SH-SY5Y (cell line): ENCODE results near the gene APLP2.

Experiments used
- GATA2 ChIP-seq: IDR thresholded peaks from 2 replicates; pipeline ENCODE4 v1.6.1; 2011; ENCODE audit warnings: mild to moderate bottlenecking, low read depth, low read length
- GATA3 ChIP-seq: IDR thresholded peaks from 2 replicates; pipeline ENCODE4 v1.6.1; 2011; ENCODE audit warnings: low read depth, mild to moderate bottlenecking, low read length, moderate library complexity

The APLP2 gene

DNA sequence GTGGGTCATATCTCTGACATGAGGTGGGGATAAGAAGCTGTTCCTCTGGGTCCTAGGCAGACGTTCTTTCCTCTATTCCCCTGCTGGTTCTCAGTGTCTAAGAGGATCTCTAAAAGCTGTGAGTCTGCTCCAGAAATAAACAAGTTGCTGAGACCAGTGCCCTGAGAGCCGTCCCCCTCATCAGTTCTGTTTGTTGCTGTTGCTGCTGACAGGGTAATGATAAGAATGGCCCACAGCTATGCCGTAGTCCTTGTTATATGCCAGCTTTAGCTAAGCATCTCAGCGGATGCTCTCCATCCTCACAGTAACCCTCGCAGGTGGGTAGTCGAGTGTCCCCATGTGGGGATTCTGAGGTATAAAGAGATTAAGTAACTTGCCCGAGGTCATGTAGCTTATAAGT is 66.4 kb downstream of the APLP2 start:
- no peak for TF ChIP-seq GATA3
- no peak for TF ChIP-seq GATA2

DNA sequence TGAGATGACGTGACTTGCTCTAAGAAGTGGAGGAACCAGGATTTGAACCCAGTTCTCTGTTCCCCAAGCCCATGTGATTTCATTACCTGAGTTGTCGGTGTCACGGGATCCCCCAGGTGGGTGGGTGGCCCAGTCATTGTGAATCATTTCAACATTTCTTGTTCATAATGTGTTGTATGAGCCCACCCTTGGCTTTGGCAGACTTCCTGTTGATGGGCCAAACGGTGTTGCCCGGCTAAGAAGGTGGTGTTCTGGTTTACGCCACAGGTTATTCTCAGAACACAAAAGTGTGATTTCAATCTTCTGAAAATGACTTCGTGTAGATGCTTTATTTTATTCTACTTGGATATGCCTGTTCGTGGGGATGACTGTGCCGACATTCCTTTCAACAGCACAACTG is 68.3 kb downstream of the APLP2 start:
- TF ChIP-seq GATA3 (no peak), GATA2 (no peak)

DNA sequence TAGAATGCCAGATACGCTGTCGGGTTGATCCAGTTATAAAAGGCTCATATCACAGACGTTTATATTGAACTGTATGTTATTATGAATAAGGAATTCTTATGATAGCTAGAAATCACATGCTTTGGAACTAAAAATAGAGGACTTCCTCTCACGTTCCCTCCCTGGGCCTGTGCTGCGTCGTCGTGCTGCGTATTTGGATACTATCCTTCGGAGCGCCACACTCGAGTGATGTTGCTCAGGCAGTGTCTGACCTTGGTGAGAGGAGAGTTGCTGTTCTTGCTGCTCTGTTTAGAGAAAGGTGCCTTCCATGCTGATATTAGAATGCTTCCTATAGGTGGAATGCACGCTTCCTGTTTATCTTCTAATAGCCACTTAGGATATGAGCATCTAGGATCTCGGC is 69.7 kb downstream of the APLP2 start:
- TF ChIP-seq GATA2, result no peak
- no peak for TF ChIP-seq GATA3

DNA sequence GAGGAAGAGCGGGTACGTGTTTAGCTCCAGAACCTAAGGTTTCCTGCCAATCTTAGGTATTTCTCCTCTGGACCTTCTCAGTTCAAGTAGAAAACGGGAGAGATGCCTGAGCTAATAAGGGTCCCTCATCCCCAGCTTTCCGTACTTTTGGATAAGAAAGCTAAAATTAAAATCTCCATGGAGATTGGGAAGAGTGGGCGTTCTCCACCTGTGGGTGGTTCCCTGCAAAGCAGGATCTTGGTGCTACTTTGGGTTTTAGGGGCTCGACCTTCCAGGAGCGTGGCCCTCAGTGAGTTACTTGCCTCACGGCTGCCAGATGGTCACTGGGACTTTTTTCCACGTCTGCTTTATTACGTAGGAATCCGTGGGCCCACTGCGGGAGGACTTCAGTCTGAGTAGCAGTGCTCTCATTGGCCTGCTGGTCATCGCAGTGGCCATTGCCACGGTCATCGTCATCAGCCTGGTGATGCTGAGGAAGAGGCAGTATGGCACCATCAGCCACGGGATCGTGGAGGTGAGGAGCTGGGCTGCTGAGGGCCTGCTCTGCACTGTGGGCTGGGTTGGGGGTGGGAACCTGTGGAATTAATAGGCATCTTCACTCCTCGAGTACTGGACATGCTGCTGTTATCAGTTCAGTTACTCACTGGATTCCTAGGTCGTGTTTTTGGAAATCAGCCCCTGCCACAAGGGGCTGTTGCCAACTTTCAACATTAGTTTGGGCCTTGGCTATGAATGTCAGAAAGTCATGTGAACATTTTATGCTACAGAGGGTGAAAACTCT is 72.1 kb downstream of the APLP2 start:
- TF ChIP-seq GATA2 (no peak), GATA3 (no peak)

DNA sequence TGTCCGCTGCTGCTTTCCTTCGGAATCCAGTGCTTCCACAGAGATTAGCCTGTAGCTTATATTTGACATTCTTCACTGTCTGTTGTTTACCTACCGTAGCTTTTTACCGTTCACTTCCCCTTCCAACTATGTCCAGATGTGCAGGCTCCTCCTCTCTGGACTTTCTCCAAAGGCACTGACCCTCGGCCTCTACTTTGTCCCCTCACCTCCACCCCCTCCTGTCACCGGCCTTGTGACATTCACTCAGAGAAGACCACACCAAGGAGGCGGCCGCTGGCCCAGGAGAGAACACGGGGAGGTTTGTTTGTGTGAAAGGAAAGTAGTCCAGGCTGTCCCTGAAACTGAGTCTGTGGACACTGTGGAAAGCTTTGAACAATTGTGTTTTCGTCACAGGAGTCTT is 74.4 kb downstream of the APLP2 start:
- TF ChIP-seq GATA3 (no peak), GATA2 (no peak)

DNA sequence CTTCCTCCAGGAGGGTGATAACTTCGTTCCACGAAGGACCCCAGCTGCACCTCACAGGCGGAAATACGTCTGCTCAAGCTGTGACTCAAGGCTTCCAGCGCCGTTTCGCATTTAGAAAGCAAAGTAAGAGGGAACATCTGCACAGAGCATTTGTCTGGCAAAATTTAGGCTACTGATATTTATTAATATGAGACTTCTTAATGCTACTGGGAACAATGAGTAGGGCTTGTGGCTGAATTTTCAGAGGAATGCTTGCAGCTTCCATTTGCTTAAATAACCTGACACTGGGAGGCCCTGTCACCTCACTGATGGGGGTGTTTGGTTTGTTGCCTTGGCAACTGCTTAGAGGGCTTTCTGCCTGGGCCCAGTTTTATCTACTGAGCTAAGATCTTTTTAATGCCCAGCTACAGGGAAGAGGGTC is 75.2 kb downstream of the APLP2 start:
- TF ChIP-seq GATA2, result no peak
- TF ChIP-seq GATA3, result no peak

DNA sequence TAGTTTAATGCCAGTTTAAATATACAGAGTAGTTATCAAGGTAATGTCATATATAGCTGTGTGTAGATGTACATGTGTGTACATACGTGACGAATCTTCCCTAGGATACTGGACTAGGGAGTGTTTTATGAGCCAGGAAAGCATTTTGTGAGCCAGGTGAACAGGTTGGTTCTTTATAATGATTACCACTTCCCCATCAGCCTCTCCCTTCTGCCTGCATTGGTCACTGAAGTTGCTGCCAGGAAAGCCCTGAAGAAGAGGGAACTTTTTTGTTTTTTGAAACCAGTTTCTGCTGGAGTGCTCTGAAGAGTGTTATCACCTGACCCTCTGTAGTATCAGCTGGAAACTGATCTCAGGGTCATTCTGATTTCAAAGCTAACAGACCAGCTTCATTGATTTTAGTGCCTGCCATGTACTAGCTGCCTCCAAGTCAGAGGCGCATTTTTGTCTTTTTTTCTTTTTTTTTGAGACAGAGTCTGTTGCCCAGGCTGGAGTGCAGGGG is 75.7 kb downstream of the APLP2 start:
- TF ChIP-seq GATA2 (no peak), GATA3 (no peak)

DNA sequence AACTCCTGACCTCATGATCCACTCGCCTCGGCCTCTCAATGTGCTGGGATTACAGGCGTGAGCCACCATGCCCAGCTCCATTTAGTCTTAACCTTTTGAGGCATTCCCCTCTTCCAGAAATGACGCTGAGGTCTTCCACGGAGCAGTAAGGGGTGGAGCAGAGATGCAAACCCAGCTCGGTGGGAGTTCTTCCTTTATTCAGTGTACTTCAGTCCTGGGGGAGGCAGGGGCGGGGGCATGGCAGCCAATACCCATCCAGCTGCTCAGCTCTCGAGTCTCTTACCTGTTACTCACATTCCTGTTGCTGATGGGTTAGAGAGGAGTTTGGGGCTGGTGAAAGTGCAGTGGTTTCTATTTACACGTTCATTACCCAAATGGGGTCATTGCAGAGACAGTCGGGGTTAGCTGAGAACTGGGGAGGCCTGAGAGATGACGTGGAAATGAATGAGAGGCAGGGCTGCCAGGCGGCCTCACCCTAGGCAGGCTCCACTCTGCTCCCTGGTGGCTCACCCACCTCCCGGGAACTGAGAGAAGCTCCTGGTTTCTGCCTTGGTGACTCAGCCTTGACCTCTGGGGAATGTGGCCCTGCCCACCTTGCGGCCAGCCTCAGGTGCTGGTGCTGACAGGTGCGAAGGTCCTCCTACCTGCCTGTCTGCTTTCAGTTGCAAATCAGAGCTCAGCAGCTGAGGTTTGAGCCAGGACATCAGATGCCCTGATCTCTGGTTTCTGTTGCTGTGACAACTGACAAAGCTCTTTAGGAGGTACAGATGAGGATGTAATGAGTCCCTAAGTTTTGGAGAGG is 76.5 kb downstream of the APLP2 start:
- TF ChIP-seq GATA3 (no peak), GATA2 (no peak)

DNA sequence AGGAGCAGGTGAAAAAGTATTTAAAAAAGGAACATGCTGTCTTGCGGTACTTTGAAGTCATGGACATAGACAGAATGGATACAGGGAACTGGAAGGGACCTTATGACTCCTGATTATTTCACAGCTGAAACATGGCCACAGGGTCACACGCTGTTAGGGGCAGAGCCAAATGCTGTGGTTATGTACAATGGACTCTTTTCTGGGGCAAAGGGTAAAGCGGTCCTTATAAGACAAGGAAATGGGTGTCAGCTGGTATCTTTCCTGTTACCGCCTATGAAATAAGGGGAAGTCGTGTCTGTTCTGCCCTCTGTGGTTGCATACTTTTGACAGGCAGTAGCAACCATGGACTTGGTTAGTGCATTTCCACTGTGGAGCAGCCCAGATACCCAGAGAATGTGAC is 77.1 kb downstream of the APLP2 start:
- TF ChIP-seq GATA2, result no peak
- no peak for TF ChIP-seq GATA3

DNA sequence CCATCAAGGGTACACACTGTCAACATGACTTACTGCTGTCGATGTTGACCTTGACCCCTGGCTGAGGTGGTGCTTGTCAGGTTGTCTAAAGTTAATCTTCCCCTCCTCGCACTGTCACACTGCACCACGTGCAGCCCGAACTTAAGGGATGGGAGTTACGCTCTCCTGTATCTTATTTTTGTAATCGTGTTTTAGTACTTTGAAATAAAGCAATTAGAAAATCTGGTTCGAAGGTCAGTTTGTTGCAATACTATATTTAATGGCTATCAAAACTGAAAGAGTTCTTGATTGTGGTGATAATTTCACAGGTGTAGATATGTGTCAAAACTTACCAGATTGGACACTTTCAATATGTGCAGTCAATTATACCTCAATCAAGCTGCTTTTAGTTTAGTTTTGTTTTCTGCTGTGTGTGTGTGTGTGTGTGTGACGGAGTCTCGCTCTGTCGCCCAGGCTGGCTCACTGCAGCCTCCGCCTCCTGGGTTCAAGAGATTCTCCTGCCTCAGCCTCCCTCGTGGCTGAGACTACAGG is 79.2 kb downstream of the APLP2 start:
- TF ChIP-seq GATA2, result no peak
- TF ChIP-seq GATA3, result no peak

DNA sequence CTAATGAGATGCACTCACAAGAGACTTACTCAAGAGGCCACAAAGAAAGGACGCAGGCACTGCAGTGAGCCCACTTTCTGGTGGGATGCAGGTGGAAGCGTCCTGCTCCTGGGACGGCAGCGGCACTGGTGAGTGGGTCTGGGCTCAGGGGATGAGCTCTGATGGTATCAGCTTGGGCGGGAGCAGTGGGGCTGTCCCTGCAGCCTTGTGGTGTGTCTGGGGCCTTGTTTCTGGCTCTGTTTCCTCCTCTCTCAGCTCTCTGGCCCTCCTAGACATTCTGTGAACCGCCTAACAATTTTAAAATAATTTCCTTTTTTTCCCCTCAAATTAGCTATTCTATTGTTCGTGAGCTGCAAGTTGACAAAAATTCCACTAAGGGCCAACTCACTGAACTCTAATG is 81.1 kb downstream of the APLP2 start:
- TF ChIP-seq GATA2 (no peak), GATA3 (no peak)

DNA sequence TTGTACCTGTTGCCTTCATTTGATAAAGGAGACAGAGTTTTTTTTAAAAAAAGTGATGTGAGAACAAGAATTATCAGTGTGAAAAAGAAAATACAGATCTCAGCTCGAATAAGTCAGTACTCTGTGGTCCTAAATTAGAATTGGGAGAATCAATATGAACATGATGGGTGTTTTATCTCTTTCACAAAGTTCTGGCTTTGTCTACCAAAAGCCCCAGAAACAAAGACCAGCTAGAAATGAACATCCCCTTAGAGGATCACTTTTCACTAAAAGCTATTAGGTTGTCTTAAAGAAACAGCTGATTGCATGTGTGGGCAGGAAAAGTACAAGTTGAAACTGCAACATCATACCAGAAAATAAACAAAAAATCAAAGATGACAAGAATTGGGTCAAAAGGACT is 81.5 kb downstream of the APLP2 start:
- no peak for TF ChIP-seq GATA2
- TF ChIP-seq GATA3, result no peak

DNA sequence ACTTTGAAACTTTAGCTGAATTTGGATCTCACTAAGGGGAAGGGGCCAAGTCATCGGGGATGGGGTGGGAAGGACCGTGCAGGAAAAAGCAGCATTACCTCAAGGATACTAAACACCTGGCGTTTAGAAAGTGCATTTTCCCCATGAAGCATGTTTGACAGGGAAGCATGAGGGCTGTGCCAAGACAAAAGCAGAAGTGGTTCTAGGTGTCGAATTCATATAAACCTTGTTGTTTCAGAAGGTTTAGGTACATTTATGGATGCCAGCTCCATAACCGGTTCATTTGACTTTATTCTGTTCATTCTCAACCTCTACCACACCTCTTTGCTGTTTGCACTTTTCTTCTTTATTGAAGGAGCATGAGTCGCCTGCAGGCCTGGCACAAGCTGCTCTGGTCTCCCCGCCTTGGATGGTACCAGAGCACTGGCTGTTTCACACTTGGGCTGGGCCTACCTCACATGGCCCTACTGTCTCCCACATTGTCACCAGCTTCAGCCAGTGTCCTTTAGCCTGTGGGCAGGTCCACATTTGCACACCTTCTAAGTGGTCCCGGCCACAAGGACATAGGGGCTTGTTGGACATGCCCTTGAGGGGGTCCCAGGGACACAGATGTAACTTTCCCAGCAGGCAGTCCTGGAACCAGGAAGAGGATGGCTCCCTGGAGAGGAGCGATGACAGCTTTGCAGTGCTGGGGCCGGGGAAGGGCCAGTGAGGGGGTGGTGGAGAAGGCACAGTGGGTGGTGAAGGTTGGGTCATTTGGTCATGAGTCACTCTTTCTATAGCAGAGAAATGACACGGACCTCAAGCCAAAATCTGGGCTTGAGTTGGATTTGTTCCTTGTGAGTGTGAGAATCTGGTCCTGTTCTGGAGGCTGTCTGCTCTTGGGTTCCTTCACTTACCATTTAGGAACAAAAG is 86.7 kb downstream of the APLP2 start:
- TF ChIP-seq GATA3, result no peak
- TF ChIP-seq GATA2, result no peak

DNA sequence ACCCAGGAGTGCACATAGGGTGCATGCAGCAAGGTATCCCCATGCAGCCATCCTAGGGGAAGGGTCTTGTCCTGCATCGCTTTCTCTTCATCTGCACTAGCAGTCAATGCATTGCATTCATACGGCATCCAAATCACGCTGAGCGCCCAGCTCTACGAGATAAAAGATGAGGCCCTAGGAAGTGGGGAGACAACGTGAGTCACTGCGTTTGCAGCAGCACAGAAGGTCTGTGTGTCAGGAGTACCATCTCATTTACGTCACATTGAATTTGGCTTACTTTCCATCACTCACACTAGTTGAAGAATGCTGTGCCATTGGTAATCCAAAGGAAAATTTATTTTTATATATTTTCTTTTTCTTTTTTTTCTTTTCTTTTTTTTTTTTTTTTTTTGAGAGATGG is 87.4 kb downstream of the APLP2 start:
- TF ChIP-seq GATA3 (no peak), GATA2 (no peak)

DNA sequence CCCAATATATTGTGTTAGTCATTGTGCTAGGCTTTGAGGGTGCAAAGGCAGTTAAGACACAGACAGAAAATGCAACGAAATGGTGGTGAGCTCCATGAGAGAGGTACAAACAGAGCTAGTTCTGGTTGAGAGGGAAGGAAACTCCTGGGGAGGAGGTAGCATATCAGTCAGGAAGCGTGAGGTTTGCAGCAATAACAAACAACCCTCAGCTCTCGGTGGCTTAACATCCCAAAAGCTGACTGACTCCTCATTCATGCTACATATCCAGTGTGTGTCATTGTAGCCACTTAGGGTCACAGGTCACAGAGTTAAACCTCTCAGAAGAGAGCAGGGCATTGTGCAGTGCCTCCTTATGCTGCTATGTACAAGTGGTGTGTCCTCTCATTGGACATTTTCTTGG is 88.1 kb downstream of the APLP2 start:
- no peak for TF ChIP-seq GATA3
- no peak for TF ChIP-seq GATA2
